Measurements from ENCODE around the gene IFNA17.
"Not testable (repeated sequence)": the region's sequence is repeated elsewhere in the genome, so short reads cannot be mapped to it uniquely, and the experiment has no call there.

IFNA17 gene

GRCh38 chr9:21228122-21228521, at the start of gene IFNA17:
Gene IFNA17, minus strand, starts transcription at chr9:21228222. Its CDS starts 49 bp downstream, at chr9:21228173.
- no peak for DNase-seq
- intact Hi-C loops (cut with DNase I): no loop called here

- intact Hi-C loops (cut with DNase I): no loop called here
- no peak for DNase-seq
Observed at GRCh38 chr9:21268347-21268657, 40.3 kb upstream of the IFNA17 start.

- intact Hi-C loops (cut with DNase I): no loop called here
- peak in 2 of 42 donors; percentile 4 to 8 for DNase-seq
Observed at GRCh38 chr9:21267485-21268346, 39.7 kb upstream of the IFNA17 start.

- no peak for DNase-seq
- intact Hi-C loops (cut with DNase I): no loop called here
Observed at GRCh38 chr9:21266733-21267484, 38.9 kb upstream of the IFNA17 start.

- no peak for DNase-seq
Observed at GRCh38 chr9:21265421-21266189, 37.6 kb upstream of the IFNA17 start.

GRCh38 chr9:21255538-21256212, 27.7 kb upstream of the IFNA17 start:
- intact Hi-C loops (cut with DNase I): no loop called here
- no peak for DNase-seq

More at GRCh38 chr9:21265421-21266189, 37.6 kb upstream of the IFNA17 start:
- intact Hi-C loops (cut with DNase I): no loop called here

- intact Hi-C loops (cut with DNase I): no loop called here
- peak in 30 of 42 donors; percentile 8 to 61 (median 26) for DNase-seq
Observed at GRCh38 chr9:21252721-21253547, 24.9 kb upstream of the IFNA17 start.

GRCh38 chr9:21251638-21252037, 23.6 kb upstream of the IFNA17 start:
- DNase-seq: no peak
- intact Hi-C loops (cut with DNase I): no loop called here

GRCh38 chr9:21251190-21251589, 23.2 kb upstream of the IFNA17 start:
- DNase-seq: no peak
- intact Hi-C loops (cut with DNase I): no loop called here

- intact Hi-C loops (cut with DNase I): no loop called here
- DNase-seq: no peak
Observed at GRCh38 chr9:21244836-21245235, 16.8 kb upstream of the IFNA17 start.

GRCh38 chr9:21239911-21240310, 11.9 kb upstream of the IFNA17 start, which contains the start of gene IFNA14:
Gene IFNA14, minus strand, starts transcription at chr9:21240005. Its CDS starts 70 bp downstream, at chr9:21239935.
- intact Hi-C loops (cut with DNase I): no loop called here
- no peak for DNase-seq

GRCh38 chr9:21236360-21236714, 8.3 kb upstream of the IFNA17 start:
- DNase-seq; intact Hi-C loops (cut with DNase I): not testable (repeated sequence)

- intact Hi-C loops (cut with DNase I): not testable (repeated sequence)
- DNase-seq: peak in 32 of 42 donors; percentile 7 to 65 (median 35)
Observed at GRCh38 chr9:21235468-21236359, 7.7 kb upstream of the IFNA17 start.

- intact Hi-C loops (cut with DNase I): no loop called here
- no peak for DNase-seq
Observed at GRCh38 chr9:21234153-21234687, 6.2 kb upstream of the IFNA17 start.

- no peak for DNase-seq
- intact Hi-C loops (cut with DNase I): no loop called here
Observed at GRCh38 chr9:21233258-21233657, 5.2 kb upstream of the IFNA17 start.

- DNase-seq; intact Hi-C loops (cut with DNase I): not testable (repeated sequence)
Observed at GRCh38 chr9:21217211-21217610, 10.8 kb downstream of the IFNA17 start, which contains the start of gene IFNA16. Gene IFNA16, minus strand, starts transcription at chr9:21217311. Its CDS starts 6 bp downstream, at chr9:21217305.

Measured in head of caudate nucleus (tissue), 42 donors.